Skin of body (tissue), 2 donors: ENCODE measurements around the gene BCHE. TPM values are rescaled to one million over a fixed set of nuclear protein-coding genes. Genes with fewer than 3 reads are reported as not detected.
A peak's percentile ranks its signal among the peaks of the same experiment; 100 is the strongest.
"Not testable (repeated sequence)": the region's sequence is repeated elsewhere in the genome, so short reads cannot be mapped to it uniquely, and the experiment has no call there.

Experiments used
- DNase-seq: peaks from one replicate; lab custom pipeline; 2025; lab: John Stamatoyannopoulos, UW
- total RNA-seq: library from RNA; depleted of rRNA; stranded (reverse); fragments of >200 nt; gene quantifications from one replicate; pipeline ENCODE4 v1.2.3, GENCODE V29; 2014

Gene BCHE
- total RNA-seq, 1 donor from 2014 or later: 28.8 TPM

DNA sequence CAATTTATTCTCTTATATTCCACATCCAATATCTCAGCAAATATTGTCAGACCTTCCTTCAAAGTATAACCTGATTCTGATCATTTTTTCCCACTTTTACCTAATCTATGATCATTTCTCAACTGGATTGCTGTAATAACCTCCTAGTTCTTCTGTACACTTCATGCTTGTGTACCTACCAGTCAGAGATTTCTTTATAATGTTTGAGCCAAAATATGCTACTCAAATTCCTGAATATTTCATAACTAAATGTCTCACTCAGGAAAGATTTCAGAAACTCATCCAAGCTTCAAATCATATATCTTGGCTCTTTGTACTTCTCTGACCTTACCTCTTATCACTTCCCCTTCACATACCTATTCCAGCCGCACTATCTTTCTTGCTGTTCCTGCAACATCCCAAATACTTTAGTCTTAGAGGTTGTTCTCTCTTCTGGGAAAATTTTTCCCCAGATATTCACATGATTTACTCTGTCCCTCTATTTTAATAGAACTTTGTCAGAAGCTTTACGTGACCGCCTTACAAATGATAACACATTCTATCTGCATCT, 20.0 kb downstream of the BCHE start:
- DNase-seq: no peak

DNA sequence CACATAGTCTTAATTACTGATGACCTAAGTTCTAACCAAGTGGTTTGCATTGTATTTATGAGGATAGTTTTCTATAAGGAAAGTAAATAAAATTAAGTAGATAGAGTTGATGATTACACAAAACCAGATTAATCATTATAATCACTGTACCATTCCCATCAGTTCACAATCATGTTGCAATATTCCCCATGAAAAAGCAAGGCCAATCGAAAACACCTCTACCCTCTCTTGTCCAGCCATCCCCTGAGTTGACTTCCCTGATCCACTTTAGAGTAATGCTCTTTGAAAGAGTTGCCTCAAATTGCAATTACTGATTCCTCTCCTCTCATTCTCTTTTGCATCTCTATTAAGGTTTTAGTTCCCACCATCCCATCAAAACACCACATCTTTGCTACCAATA, 21.0 kb downstream of the BCHE start:
- DNase-seq: no peak

DNA sequence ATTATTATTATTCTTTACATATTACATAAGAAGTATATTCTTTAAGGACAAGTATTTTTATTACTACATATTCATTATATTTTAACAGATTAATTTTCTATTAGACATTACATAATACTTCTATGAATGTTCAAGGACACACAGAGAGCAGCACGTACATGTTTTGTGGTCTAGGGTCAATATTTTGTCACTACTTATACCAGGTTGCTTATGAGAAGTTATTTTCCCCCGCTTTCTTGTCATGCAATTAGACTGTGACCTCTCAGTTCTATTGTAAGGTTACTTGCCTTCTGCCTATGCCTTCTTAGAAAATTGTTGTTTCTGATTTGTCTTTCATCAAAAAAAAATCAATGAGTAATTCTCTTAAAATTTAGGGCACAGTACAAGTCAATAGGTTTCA, 21.5 kb downstream of the BCHE start:
- DNase-seq: no peak

DNA sequence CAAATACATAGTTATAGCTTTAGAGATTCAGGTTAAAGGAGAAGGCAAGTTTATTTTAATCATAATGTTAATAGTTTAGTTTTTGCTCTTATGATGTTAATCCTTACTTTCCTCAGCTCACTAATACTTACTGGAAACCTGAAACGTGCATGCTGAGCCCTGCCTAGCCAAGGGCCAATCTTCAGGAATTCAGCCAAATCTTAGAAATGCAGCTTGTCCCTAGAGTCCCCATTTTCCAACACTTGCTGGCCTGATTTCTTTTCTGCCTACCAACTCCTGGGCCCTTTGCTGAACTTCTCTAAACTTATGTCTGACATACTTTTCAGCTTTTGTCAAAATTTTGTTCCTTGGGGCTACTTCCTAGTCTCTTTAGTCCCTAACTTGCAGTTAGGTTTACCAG, 22.8 kb downstream of the BCHE start:
- no peak for DNase-seq

DNA sequence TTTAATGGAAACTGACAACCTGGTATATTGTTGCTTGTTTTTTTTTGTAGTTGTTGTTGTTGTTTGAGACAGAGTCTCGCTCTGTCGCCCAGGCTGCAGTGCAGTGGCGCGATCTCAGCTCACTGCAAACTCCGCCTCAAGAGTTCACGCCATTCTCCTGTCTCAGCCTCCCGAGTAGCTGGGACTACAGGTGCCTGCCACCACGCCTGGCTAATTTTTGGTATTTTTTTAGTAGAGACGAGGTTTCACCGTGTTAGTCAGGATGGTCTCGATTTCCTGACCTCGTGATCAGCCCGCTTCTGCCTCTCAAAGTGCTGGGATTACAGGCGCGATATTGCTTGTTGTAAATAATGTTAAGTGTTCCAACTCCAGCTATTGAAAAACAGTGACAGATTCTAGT, 29.3 kb downstream of the BCHE start:
- not testable (repeated sequence) for DNase-seq

DNA sequence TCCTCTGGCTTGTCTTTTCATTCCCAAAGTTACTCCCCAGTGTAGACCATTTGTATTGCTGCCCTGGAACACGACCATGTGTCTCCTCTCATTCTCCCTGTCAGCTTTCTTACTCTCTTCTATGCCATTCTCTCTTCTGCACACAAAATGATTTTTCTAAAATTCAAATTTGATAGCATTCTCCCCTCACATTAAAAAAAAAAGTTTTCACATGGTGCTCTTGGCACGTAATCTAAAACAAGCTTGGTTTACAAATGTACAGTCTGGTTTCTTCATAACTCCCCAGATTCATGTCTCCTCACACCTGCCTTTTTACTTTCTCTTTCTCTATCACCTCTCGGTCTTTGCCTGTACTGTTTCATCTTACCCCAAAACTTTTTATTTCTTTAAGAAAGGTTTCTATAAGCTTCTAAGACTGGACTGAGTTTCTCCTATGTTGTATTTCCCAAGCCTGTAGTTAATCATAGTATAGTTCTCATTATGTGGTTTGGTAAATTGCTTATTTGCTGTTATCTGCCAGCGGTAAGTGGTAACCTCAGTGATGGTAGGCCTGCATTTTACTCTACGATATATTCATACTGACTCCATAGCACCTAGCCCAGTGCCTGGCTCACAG, 31.2 kb downstream of the BCHE start:
- no peak for DNase-seq

DNA sequence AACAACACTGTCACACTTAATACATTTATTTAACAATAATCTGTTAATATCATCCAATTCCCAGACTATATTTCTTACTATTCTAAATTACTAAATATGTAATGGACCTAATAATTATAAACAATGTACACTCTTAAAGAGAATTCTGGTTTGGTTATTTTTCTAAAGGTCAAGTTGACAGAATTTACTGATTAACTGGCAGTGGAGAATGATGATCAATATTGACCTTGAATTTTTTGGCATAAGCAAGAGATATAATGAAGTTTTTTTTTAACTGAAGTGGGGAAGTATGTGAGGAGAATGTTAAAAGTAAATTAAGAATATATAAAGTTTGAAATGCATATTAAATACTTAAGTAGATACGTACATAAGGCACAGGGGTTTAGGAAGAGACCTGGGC, 33.8 kb downstream of the BCHE start:
- no peak for DNase-seq

DNA sequence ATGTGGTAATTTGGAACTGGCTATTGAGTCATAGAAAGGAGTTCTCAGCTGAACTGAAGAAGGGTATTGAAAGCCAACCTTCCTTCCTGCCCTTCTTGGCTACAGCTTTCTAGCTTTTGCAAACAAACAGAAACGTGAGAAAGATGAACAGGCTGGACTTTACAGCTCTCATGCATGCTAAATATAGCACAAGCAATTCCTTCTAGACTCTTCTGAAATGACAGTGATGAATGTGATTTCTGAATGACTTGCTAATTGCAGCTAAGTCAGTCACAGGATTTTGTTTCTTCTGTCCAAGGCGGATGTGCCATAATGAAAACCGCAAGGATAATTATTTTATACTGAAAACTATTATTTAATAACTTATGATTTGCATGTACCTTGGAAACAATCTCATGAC, 36.3 kb downstream of the BCHE start:
- no peak for DNase-seq

DNA sequence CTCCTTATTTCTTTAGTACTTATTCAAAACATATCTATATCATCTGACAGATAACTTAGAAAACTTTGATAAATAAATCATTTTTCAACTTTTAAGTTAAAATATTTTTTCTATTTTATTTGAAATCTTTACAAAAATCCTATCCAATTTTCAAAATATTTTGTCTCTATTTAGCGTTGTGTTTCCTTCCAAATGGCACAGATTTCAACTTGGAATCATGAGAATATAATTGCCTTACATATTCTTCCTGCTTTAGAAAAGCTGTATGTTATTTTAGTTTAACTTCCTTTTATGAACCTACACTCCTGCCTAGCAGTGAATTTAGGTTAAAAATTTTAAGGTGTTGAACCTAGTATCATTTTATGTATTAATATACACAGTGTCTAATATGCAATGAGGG, 38.2 kb downstream of the BCHE start:
- no peak for DNase-seq

DNA sequence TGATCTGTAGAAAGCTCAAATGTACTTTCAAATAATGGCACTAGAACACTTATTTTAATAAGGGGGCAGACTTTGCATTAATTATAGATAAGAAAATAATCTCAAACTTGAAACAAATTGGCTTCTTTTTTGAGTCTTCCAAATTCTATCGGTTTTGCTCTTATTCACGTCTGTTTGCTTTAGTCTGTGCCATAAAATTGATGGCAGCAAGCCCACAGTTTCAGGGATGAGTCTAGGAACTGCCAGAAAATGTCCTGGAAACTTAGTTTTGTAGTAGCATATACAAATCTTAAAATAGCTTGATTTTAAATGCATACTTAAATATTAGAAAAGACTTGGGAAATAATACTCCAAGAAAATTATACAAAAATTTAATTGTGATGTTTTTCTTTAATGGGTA, 39.7 kb downstream of the BCHE start:
- DNase-seq: peak; percentile 44

DNA sequence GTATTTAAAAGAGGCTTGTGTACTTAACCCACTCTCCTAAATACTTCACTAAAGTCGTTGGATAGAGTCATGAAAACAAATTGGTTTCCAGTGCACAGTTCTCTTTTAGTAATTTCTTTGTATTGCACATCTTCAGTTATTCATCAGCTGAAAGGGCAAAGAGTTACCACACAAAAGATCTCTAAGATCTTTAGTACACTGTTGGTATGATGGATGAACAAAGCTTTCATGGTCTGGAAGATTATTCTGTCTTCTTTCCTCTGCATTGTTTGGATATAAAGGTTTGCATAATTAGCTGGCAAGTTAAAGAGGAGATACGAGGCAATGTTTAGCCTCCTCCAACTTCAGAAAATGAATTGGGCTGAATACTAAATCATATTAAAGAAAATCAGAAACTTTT, 40.5 kb downstream of the BCHE start:
- DNase-seq: no peak

DNA sequence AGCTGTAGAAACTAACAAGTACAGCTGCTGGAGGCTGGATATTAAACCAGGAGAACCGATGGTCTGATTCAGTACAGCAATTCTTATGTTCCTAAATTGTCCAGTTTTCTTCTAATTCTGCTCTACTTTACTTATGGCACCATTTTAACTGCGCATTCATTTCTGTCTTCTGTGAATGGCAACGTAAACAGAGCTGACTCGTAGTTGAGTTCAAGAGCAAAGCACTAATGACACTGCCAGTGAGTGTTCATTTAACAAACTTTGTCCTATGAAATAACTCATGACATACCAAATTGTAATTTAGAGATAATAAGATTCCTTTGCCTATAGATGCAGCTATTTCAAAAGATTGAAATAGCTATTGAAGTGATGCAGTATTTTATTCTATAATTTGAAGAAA, 48.7 kb downstream of the BCHE start:
- no peak for DNase-seq

DNA sequence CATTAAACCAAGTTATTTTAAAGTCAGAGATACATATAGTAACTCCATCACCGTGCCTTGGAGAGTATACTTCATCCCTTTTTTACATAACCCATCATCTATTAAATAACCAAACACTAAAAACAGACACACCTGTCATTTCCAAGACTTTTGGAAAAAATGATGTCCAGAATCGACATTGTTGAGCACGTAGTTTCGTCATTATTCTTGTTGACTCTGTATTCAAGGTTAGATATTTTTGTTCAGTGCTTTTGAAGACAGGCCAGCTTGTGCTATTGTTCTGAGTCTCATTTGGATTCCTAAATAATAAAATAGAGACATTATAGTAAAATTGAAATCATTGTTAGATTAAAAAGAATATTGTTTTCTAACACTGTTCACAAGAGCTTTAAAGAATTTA, 51.2 kb downstream of the BCHE start:
- DNase-seq: no peak

DNA sequence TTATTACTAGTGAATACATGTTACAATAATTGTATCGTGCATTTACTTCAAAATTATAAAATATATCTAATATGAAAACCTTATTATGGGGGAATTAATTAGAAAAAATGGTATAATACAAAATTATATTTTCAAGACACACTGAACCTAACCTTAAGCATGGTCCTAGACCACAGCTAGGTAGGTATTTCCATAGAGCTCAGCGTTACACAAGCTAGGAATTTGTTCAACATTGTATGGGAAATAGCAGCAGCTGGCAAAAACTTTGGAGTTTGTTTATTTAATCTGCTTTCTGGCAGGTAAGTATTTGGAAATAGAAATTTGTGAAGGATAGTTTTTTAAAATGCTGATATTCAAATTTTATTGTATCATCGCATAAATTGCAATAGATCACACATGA, 52.9 kb downstream of the BCHE start:
- DNase-seq: no peak

DNA sequence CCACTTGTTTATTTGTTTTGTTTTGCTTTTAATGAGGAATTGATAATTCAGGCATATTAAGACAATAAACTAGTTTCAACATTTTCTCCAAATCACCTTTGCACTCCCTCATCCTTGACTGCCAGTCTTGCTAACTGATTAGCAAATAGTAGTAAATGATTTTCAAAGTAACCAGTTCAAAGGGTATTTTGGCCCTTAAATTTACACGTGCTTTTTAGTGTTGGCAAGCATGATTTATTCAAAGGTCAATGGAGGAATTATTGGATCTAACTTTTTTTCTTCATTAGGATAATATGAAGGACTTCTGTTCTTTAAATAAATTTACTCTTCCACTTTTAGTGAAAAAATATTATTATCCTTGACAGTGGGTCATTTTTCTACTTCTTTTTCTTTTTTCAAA, 53.8 kb downstream of the BCHE start:
- DNase-seq: no peak

DNA sequence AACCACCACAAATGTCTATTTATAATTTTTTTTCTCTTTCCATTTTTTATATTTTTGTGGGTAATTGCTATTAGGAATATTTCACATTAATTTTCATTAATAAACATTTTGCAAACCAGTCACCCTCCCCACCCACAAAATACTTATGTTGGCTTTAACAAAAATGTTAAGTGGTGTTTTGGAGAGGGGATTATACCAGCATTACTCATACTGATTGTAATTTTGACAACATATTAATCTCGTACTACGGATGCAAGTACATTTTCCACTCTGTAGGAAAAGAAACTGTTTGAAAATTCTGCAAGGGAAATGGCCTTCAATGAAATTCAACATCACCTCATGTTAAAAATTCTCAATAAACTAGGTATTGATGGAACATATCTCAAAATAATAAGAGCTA, 58.3 kb downstream of the BCHE start:
- DNase-seq: no peak

DNA sequence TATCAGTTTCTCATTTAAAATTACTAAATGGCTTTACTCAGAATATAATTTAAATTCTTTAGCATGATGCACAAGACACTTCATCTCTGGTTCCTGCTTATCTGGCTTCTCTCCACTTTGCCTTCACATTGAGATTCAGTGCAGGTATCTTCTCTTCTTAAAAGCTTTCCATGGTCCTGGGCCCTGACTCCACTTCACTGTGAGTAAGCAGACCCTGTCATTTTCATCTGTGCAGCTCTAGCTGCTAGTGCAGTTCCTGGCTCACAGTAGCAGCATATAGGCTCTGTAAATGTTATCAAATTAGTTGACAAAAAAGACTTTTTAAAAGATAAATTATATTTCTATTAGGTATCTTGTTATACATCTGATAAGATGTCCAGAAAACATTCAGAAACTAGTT, 58.8 kb downstream of the BCHE start:
- DNase-seq: no peak

DNA sequence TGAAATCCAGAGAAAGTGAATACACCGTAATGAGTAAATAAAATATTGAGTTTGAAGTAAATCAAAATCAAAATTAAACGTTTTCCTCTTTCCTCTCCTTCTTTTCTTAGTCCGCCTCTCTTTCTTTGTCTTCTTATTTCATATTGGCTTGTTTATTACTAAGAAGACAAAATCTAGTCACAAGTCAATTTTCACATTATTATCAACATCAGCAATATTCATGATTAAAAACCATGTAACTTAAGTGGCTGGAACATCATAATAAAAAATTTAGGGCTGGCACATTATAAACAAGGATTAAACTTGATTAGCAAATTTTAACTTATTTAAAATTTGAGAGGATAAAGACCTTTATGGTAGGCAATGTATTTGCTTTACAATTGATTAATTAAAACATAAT, 61.4 kb downstream of the BCHE start:
- no peak for DNase-seq

DNA sequence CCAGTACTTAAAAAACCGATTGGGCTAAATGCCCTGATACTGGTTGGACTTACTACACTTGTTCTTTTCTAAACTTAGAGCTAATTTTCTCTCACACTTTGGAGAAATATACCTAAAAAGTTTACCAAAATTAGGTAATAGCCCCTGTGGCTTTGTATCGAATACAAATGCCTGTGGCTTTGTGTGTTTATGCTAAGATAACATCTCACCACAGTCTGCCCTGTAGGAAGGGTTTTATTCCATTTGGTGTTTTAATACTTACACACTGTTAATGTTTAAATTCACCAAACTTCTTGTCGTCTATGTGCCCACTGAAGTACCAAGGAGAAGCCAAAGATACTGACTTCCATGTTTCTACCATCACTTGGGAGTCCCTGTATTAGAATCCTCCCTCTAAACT, 66.4 kb downstream of the BCHE start:
- no peak for DNase-seq

DNA sequence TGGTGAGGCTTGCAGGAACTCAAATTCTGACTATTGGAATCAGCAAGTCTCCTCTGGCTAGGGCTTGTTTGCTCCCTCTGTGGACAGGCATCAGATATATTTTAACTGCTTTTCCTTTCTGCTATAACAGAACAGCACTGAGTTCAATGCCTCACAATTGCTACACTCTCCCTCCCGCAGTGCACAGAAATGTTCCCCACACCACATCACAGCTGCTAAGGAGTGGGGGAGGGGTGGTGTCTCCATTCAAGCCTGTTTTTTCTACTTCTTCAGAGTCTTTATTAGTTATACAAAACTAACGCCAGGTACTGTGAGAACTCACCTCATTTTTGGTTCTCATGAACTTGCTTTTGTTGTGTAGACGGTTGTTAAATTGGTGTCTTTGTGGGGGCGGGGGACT, 68.5 kb downstream of the BCHE start:
- no peak for DNase-seq

DNA sequence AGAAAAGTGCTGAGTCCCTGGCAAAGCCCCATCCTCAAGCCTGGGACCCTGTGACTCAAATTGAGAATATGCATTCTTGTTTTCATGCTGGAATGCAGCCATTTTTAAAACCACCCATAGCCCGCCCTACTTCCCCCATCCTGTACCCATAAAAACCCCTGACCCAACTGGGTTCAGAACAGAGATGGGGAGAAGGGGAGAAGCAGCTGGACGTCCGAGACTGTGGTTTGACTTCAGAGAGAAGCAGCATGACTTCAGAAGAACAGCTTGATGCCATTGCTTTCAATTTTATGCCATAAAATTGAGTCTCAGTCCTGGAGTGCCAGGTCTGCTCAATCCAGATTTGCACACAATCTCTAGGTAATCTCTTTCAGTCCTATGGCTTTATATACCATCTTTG, 78.2 kb downstream of the BCHE start:
- DNase-seq: no peak

DNA sequence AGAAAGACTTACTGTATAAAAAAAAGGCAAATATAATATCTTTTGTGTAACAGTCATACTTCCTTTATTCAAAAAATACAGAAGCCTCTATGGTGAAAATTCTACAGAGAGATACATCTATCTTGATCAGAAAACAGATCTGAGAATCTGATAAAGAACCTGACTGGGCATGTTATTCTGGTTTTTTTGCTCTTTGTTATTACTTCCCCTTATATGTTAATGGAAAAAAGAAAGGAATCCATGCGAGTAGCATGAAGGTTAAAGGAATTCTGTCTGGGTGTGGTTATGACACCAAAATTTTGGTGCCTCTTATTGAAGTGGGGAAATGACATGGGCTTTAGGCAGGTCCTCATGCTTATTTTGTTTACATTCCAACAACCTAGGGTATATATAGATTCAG, 81.7 kb downstream of the BCHE start:
- no peak for DNase-seq

DNA sequence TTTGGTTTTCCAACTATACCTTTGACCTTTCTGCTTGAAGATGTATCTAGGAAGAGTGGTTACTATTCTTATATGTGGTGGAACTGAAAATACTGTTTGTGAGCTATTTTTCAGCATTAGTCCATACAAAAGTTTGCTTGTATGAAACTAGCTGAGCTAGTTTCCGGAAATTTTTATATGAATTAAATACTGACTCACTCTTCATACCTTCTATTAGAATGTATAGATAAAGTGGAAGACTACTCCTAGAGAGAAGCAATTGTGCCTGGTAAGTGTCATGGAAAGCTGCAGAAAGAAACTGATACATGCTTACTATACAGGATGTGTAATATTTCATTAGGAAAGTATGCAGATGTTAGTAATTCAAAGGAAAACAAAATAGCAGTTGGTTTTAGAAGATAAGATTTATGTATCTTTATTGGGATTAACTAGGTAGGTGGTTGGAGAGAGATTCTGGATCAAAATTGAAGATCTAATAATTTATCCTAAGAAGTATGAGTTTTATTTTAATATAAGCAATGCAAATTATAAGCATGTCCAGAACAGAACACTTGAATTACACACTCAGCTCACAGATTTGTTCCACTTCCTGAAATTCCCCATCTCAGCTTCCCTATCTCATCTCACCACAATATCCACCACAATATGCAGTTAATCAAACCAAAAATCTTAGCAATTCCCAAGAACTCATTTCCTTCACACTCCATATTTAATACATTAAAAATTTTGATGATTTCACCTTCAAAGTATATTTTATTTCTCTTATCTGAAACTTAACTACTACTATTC, 82.8 kb downstream of the BCHE start:
- DNase-seq: no peak
